AG04449 (cell line): ENCODE results near the gene C4orf33.
"Not testable (repeated sequence)": the region's sequence is repeated elsewhere in the genome, so short reads cannot be mapped to it uniquely, and the experiment has no call there.

Experiments
- CTCF ChIA-PET: fragments of 350-600 bp; formaldehyde crosslinking; extraction: SDS; loops from one replicate; lab custom pipeline; 2021; ENCODE audit warnings: antibody characterized with exemption; lab: Yijun Ruan, JAX
- POLR2A ChIA-PET: fragments of 400-600, 350-600 bp; formaldehyde crosslinking; extraction: SDS; loops from one replicate; lab custom pipeline; 2020; ENCODE audit warnings: antibody characterized with exemption, inconsistent platforms; lab: Yijun Ruan, JAX
- DNase-seq: peaks from one replicate; pipeline ENCODE4 v3.0.0-alpha.2; 2010; ENCODE audit warnings: low read depth, low spot score
- H3K4me3 ChIP-seq: 2 replicates; pipeline ENCODE4 v1.5.1; 2011; ENCODE audit warnings: low read depth, mild to moderate bottlenecking, control low read depth, low read length
- TF ChIP-seq, protein P1 (sequence below): IDR thresholded peaks from one replicate; pipeline ENCODE4 v1.5.1; 2011; ENCODE audit warnings: mild to moderate bottlenecking, moderate library complexity, low read length, control low read depth, inconsistent platforms; ENCODE audit not compliant: insufficient read depth; ENCODE audit errors: missing control alignments

Gene C4orf33, protein sequence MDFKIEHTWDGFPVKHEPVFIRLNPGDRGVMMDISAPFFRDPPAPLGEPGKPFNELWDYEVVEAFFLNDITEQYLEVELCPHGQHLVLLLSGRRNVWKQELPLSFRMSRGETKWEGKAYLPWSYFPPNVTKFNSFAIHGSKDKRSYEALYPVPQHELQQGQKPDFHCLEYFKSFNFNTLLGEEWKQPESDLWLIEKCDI

DNA sequence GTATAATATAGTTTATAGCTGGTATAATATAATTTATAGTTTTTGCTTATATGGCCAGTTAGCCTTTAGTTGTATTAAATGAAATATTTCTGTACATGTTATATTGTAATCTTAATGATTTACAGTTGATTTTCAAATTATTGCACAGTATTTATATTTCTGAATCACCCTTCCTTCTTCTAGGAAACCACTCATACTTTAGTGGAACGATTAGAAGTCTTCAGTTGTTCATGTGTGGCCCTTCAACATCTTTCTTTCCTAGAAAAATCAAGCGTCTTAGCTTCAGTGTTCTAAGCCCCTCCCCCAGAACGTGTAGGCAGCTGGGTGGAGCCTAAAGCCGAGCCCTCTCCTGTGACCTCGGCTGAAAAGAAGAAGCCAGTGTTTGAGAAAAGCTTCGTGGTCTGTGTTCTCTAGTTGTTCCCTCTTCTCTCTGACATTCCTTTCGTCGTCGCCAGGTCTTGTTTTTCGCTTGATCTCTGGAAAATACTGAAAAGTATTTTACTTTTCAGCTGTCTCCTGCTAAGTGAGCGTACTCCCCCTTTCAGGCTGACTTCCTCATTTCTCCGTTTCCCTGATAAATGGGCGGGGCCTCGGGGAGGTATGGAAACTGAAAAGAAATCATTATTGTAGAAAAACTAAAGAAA lies at the start of gene C4orf33:
Gene C4orf33, plus strand, starts transcription at position 342 of the 644 bp plus-strand sequence. CDS start 6,459 bp downstream, outside the sequence.
- H3K4me3 ChIP-seq = peak within 1 kb of the TSS; percentile 67
- TF ChIP-seq, protein P1, sequence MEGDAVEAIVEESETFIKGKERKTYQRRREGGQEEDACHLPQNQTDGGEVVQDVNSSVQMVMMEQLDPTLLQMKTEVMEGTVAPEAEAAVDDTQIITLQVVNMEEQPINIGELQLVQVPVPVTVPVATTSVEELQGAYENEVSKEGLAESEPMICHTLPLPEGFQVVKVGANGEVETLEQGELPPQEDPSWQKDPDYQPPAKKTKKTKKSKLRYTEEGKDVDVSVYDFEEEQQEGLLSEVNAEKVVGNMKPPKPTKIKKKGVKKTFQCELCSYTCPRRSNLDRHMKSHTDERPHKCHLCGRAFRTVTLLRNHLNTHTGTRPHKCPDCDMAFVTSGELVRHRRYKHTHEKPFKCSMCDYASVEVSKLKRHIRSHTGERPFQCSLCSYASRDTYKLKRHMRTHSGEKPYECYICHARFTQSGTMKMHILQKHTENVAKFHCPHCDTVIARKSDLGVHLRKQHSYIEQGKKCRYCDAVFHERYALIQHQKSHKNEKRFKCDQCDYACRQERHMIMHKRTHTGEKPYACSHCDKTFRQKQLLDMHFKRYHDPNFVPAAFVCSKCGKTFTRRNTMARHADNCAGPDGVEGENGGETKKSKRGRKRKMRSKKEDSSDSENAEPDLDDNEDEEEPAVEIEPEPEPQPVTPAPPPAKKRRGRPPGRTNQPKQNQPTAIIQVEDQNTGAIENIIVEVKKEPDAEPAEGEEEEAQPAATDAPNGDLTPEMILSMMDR = no peak
- ChIA-PET POLR2A (no interaction called here), CTCF (no interaction called here)
- DNase-seq = peak; percentile 12

DNA sequence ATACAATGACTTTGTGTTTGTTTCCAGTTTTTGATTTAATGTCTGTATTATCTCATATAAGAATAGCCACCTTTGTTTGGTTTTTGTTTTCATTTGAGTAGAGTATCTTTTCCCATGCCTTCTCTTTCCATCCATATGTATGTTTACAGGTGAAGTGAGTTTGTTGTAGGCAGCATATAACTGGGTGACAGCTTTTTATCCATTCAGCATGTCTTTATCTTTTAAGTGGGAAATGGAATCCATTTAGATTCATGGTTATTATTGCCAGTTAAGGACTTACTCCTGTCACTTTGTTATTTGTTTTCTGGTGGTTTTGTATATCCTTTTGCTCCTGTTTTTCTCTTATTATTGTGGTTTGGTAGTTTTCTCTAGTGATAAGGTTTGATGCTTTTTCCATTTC lies 36.9 kb upstream of the C4orf33 start:
- DNase-seq = no peak
- H3K4me3 ChIP-seq = no peak overlapping the region
- ChIA-PET CTCF (no interaction called here), POLR2A (no interaction called here)
- TF ChIP-seq, protein P1 = no peak

DNA sequence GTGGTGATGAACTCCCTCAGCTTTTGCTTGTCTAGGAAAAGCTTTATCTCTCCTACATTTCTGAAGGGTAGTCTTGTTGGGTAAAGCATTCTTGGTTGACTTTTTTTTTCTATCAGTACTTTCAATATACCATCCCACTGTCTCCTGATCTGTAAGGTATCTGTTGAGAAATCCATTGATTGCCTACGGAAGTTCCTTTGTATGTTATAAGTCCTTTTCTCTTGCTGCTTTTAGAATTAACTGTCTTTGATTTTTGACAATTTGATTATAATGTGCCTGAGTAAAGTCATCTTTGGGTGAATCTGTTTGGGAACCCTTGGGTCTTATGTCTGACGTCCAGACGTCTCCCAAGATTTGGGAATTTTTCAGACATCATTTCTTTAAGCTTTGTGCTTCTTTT lies 33.4 kb upstream of the C4orf33 start:
- DNase-seq = no peak
- POLR2A ChIA-PET = no interaction called here
- CTCF ChIA-PET = no interaction called here
- TF ChIP-seq, protein P1 = no peak
- no peak overlapping the region for H3K4me3 ChIP-seq

DNA sequence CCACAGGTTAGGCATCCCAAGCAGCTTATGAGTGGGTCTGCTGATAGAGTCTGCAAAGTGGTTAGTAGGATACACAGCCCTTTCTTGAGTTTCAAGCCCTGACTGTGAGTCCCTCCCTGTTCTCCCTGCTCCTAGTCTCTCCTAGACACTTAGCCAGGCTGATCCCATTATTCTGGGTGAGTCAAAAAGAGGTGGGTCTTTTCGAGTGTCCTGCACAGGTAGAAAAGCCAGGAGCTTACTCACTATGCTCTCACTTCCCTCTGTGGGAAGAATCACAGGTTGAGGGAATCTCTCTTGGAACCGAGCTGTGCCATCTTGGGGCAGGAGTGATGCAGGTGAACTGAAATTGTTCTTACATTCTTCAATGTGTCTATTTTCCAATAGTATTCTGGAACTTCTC lies 32.3 kb upstream of the C4orf33 start:
- TF ChIP-seq, protein P1 = no peak
- no peak overlapping the region for H3K4me3 ChIP-seq
- ChIA-PET CTCF (no interaction called here), POLR2A (no interaction called here)
- DNase-seq = no peak

DNA sequence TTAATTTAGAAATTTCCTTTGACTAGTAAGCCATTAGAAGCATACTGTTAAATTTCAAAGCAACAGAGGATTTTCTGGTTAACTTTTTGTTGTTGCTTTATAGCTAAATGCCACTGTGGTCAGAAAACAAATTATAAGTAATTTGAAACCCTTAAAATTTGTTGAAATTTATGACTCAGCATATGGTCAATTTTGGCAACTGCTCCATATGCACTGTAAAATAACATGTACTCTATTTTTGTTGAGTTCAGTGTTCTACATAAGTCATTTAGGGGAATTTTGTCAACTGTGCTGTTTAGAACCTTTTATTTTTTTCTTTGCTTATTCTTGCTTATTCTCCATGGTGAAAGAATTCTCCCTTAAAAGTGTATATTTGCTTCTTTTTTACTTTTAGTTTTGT lies 31.2 kb upstream of the C4orf33 start:
- POLR2A ChIA-PET = no interaction called here
- CTCF ChIA-PET = no interaction called here

DNA sequence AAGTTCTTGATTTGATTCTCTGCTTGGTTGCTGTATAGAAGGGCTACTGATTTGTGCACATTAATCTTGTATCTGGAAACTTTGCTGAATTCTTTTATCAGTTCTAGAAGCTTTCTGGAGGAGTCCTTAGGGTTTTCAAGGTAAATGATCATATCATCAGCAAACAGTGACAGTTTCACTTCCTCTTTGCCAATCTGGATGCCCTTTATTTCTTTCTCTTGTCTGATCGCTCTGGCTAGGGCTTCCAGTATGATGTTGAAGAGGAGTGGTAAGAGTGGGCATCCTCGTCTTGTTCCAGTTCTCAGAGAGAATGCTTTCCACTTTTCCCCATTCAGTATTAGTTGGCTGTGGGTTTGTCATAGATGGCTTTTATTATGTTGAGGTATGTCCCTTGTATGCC lies 26.4 kb upstream of the C4orf33 start:
- CTCF ChIA-PET, H3K4me3 ChIP-seq, POLR2A ChIA-PET, DNase-seq: not testable (repeated sequence)

More for the DNA sequence above, 31.2 kb upstream of the C4orf33 start:
- peak; percentile 33 for DNase-seq
- no peak overlapping the region for H3K4me3 ChIP-seq
- TF ChIP-seq, protein P1 = no peak

DNA sequence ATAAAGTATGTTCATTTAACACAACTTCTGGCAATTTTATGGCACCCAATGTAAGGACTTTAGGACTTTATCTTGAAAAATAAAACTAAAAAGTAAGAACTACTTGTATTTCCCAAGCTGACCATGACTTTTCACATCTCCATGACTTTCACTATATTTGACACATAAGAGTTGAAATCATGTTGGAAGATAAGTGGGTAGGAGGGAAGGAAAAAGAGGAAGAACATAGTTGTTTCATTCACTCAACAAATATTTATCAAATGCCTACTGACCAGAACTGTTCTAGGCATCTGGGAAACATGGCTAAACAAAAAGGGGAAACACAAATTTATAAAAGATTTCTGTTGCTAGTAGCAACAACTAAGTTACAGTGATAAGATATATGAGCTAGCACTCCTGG lies 18.6 kb upstream of the C4orf33 start:
- POLR2A ChIA-PET = no interaction called here
- no peak overlapping the region for H3K4me3 ChIP-seq
- CTCF ChIA-PET = no interaction called here
- TF ChIP-seq, protein P1 = no peak
- no peak for DNase-seq
